HG03354 (cell line): ENCODE data around the gene CDC42BPA.
"Not testable (repeated sequence)": the region's sequence is repeated elsewhere in the genome, so short reads cannot be mapped to it uniquely, and the experiment has no call there.

ENCODE experiments used
- ATAC-seq: cut with Tn5 transposase; IDR thresholded peaks from one replicate; pipeline ENCODE4 v1.9.1; 2021; ENCODE audit warnings: mild to moderate bottlenecking; ENCODE audit not compliant: unreplicated experiment, poor library complexity, severe bottlenecking

Gene CDC42BPA

DNA sequence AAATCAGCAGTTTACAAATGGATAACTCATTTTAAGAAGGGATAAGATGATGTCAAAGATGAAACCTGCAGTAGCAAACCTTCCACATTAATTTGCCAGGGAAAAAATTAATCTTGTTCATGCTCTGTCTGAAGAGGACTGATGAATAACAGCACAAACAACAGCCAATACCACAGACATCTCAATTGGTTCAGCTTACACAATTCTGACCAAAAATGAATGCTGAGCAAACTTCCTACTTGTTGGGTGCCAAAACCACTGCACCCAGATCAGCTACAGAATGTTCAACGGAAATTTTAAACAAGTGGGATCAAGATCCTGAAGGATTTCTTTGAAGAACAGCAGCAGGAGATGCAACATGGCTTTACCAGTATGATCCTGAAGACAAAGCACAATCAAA, 279.9 kb downstream of the CDC42BPA start:
- no peak for ATAC-seq

DNA sequence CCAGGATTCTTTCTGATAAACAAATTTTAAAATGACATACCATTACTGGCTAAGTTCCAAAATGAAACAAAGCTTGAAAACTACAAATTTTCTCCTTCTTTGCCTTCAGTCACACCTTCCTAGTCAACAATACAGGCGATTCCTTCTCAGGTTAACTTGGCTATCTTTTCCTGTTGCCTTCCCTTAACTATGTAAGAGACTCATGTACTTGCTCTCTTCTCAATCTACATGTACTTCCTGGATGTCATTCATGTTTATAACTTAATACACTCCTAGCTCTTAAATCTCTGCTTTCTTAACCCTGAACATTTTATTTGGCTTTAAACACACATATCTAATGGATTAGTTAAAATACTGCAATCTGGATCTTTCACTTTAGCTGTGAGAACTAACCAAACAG, 281.2 kb downstream of the CDC42BPA start:
- no peak for ATAC-seq

DNA sequence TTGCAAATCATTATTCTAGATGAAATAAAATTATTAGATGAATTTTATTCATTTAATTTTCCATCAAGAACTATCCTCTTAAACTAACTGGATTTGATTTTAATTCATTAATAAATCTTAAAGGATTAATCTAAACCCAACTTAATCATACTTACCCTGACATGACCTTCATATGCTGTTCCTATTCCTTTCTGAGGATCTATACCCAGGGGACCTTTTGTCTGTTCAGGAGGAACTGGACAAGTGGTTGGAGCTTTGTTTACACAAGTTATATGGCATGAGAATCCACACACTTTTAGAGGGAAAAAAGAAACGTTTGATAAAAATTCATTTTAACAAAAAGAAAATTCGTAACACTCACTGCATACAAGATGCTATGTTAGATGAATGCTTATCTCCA, 283.0 kb downstream of the CDC42BPA start:
- no peak for ATAC-seq

- ATAC-seq: no peak
Observed at GRCh38 chr1:227033880-227034279, 284.4 kb downstream of the CDC42BPA start.

DNA sequence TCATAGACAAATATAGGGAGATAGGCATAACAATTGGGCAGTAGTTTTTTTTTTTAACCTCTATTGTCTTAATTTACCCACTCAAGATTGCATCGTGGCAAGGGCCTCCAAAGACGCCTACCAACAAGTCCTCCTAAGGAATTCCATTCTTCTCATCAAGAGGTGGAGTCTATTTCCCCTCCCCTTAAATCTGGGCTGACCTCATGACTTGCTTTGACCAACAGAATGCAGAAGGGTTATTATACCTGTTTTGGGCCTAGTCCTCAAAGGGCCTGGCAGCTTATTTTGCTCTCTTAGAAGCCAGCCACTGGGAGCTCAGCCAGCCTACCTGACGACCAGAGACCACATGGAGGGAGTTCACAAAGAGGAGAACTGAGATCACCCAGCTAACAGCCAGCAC, 285.9 kb downstream of the CDC42BPA start:
- no peak for ATAC-seq

DNA sequence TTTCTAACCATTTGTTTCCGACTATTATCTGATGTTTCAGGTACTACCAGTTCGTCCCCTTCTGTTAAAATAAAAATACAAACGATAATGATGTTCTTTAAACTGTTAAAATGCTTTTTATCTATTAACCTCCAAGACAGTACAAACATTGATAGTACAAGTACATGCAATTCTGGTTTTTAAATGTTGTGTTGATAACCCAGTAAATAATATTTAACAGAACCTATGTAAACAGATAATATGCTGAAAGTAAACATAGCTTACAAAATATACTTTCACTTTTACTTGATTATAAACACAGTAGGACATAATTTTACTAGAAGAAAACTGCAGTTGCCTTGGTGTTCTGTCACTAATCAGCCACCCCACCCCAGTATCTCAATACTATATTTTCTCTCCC, 301.3 kb downstream of the CDC42BPA start:
- no peak for ATAC-seq

DNA sequence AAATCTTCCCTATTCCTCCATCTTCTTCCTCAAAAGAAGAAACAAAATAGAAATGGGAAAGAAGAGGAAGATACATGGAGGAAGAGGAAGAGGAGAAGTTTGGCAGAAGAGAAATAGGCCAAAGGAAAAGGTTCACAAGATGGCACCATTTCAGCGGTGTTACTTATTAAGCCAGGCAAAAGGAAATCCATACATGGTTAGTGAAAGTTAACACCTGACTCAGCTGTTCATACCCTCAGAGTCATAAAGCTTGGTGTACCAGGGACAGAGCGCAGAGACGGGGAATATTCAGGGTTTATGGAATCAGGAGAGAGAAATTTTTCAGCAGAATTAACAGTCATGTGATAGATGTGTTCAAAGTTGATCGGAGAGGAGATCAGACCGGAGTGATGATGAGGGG, 307.6 kb downstream of the CDC42BPA start:
- no peak for ATAC-seq

DNA sequence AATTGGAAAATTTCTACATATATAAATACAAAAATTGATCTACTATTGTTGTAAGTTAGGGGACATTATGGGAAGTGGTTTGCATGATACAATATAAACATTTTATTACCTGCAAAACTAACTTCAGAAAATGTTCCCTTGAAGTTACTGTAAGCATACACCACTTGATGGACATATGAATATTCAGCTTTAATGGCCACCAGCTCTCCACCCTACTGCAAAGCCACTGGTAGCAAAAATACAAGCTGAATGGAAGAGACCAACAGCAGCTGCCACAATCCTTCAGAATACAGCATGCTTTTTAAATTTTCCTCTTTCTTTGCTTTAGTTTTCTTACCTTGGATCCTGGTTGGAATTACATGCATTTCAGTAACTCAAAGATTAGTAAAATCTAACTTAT, 308.4 kb downstream of the CDC42BPA start:
- no peak for ATAC-seq

GRCh38 chr1:227006226-227006796, 312.0 kb downstream of the CDC42BPA start:
- no peak for ATAC-seq

DNA sequence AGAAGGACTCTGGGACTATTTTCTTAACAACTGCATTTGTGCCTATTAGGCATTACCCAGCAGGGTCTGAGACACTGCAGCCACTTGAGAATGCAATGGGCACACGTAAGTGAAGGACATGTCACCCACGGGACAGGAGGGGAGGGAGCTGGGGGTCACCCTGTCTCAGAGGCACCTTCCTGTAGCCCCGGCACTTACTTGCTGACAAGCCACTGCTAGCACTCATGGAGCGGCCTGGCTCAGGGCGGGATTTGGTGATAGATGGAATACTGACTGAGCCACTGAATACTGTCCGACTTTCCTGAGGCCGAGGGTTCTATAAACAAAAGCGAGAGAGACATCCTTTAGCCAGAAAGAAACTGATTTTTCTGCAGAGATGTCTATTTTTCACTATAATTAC, 313.5 kb downstream of the CDC42BPA start:
- no peak for ATAC-seq

DNA sequence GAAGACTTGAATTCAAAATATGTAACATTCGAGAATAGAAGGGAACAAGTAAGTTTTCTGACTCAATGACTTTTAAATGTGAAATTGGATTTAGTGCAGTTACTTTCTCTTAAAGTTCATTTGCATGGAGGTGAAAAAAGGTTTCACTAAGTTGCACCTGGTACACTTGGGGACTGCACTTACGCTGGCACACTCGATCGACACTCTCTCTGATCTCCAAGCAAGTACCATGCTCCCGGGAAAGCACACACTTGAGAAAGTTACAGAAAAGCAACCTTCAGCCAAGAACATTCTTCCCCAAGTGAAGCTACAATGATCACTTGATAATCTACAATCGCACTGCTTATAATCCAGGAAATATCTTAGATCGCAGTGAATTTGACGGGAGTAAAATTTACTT, 315.1 kb downstream of the CDC42BPA start:
- ATAC-seq: no peak

DNA sequence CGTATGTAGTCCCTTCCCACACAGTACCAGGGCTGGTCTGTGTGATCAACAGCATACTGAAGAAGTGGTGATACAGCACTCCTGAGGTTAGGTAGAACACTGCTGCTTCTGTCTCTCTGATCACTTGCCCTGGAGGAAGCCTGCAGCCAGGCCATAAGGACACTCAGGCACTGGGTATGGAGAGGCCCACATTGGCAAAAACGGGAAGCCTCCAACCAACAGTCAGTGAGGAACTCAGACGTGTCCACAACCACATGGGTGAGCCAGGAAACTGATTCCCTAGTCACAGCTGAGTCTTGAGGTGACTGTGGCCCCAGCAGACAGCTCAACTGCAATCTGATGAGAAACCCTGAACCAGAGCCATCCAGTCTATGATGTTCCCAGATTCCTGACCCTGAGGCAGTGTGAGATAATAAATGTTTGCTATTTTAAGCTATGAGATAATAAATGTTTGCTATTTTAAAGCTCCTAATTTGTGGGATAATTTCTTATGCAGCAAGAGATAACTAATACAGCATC, 315.7 kb downstream of the CDC42BPA start:
- ATAC-seq: no peak

- ATAC-seq: not testable (repeated sequence)
Observed at GRCh38 chr1:226999579-226999978, 318.7 kb downstream of the CDC42BPA start.

- ATAC-seq: peak; percentile 89
Observed at GRCh38 chr1:226995365-226996332, 322.6 kb downstream of the CDC42BPA start.

DNA sequence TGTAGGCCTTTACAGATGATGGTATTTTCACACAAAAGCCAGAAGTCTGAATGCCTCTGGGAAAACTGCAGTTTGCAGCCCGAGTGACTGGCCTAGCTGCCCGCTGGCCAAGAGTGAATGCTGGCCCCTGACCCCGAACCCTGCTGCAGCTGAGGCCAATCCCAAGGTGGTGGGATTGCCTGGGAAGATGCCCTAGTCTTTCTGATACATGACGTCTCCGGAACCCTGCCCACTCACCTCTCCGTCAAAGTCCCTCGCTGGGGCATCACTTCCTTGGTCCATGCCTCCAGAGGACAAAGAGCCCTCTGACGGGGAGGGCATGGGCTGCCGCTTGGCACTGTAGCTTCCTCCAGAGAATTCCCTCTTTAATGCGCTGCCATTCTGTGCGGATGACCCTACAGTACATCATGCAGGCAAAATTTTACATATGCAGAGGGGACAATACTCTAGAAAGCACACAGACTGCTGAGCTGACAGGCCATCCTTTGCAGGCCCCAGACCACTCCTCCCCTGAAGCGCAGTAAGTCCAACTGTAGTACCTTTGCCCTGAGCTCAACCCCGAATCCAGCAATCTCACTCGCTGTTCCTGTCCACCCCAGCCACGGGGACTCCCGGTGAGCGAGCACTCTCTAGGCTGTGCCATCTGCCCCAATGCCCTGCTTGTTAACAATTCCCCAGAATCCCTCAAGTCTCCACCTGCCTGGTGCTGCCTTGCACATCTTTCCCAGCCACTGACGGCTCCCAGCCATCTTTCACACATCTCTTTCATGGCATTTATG, 323.5 kb downstream of the CDC42BPA start:
- no peak for ATAC-seq

DNA sequence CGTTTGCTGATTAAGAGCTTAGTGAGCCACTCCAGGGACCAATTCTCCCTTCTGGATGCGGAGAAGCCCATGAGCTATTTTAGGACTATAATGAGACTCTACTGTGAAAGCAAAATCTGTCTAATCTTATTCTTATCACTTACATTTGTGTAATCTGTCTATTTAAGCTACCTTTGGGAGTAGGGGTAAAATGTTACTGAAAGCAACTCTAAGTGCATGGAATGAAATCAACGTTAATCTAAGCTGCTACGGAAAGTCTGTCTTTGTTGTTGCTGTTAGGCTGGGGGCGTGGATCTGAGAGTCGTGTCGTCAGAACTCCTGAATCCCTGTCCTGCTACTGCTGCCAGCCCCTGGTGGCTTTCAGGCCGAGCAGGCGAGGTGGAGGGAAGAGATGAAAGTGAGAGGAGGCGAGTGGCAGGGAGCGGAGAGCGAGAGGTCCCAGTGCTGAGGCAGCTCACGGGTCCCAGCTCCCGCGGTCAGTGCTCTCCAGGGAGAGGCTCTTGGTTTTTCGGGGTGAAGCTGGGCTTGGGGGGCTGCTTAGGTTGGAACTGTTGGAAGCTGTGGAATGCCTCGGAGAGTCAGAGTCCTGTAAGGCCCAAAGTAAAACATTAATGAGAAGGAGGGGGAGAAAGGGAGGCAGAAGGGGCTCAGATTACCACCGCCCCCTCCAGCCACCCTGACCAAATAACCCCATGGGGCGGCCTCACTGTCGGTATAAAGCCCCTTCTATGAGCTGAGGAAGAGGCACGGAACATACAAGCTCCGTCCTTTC, 324.3 kb downstream of the CDC42BPA start:
- ATAC-seq: no peak

DNA sequence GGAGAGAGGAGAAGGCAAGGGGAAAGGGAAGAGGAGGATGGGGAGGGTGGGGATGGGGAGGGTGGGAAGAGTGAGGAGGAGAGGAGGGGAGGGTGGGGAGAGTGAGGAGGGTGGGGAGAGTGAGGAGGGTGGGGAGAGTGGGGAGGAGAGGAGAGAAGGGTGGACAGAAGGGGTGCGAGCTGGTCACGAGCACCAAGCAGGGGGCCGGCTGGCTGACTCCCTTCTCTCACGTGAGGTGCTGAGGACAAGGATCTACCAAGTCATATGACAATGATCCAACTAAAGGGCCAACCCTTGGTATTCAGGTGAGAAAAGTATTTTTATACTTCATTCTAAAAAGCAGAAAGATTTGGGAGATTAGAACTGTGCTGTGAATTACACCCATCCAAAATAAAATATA, 326.4 kb downstream of the CDC42BPA start:
- no peak for ATAC-seq

DNA sequence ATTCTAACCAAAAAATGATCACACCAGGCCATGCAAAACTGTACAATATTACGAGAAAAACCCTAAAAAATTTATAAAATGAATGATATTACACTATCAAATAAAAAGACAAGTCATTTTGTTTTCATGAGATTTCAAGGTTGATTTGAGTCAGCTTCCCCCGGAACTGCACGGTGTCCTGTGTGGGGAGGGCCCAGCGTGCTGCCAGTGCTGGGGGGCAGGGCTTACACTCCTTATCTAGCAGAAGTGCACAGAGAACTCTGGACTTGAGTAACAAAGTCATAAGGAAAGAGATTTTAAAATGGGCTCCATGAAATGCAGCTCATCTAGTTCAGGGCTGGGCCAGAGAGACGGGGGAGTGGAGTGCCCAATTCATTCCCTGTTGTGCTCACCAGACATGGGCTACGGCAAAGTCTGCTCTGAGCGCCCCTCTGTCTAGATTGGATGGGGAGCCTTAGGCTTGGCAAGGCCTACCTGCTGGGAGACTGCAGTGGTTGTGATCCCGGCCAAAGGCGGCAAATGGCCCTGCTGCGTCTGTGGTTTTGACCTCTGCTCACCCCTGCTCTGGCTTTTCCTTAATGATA, 328.1 kb downstream of the CDC42BPA start:
- peak; percentile 77 for ATAC-seq
